Gastrocnemius medialis (tissue), 4 donors: ENCODE measurements around the gene MARCHF3.

Source experiments
- POLR2A ChIP-seq, 2 donors: fragments of 450-650 bp; IDR thresholded peaks; one replicate each; pipeline ENCODE4 v1.6.1; 2017; ENCODE audit warnings: antibody characterized with exemption in 2 of 2, mild to moderate bottlenecking in 2 of 2, moderate library complexity in 2 of 2
- TF ChIP-seq, protein P1 (sequence below), 5 experiments: fragments of 450-650 bp in 3 of 5; fragments of 200-600 bp in 2 of 5; sonication (generic) in 2 of 5; IDR thresholded peaks in 4 of 5; conservative IDR thresholded peaks in 1 of 5; 1 replicate in 4 of 5; 2 replicates in 1 of 5; pipeline ENCODE4 v1.5.1; 2016 to 2019; ENCODE audit warnings: antibody characterized with exemption in 5 of 5, mild to moderate bottlenecking in 3 of 5, moderate library complexity in 3 of 5

DNA sequence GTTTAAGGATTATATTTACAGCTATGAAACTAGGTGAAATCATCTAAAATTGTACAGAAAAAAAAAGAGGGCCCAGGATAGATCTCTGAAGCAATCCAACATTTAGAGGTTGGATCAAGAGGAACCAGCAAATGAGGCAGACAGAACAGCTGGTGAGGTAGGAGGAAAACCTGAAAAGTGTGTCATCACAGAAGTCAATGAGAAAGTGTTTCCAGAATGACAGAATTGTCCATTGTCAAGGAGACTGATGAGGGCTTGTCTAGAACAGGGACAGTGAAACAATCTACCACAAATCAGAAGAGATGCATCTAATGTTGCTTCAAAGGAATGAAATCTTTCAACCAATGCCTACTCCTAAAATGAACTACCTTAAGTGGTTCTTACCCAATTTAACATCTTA, 36.4 kb upstream of the MARCHF3 start:
- TF ChIP-seq POLR2A (IDR thresholded peaks at IDR 0.05), result no peak
- TF ChIP-seq, protein P1, sequence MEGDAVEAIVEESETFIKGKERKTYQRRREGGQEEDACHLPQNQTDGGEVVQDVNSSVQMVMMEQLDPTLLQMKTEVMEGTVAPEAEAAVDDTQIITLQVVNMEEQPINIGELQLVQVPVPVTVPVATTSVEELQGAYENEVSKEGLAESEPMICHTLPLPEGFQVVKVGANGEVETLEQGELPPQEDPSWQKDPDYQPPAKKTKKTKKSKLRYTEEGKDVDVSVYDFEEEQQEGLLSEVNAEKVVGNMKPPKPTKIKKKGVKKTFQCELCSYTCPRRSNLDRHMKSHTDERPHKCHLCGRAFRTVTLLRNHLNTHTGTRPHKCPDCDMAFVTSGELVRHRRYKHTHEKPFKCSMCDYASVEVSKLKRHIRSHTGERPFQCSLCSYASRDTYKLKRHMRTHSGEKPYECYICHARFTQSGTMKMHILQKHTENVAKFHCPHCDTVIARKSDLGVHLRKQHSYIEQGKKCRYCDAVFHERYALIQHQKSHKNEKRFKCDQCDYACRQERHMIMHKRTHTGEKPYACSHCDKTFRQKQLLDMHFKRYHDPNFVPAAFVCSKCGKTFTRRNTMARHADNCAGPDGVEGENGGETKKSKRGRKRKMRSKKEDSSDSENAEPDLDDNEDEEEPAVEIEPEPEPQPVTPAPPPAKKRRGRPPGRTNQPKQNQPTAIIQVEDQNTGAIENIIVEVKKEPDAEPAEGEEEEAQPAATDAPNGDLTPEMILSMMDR (IDR thresholded peaks at IDR 0.05 in 4 of 5, conservative IDR thresholded peaks at IDR 0.05 in 1 of 5), result no peak
